ENCODE measurements around the gene SYT15.

SYT15 gene

DNA sequence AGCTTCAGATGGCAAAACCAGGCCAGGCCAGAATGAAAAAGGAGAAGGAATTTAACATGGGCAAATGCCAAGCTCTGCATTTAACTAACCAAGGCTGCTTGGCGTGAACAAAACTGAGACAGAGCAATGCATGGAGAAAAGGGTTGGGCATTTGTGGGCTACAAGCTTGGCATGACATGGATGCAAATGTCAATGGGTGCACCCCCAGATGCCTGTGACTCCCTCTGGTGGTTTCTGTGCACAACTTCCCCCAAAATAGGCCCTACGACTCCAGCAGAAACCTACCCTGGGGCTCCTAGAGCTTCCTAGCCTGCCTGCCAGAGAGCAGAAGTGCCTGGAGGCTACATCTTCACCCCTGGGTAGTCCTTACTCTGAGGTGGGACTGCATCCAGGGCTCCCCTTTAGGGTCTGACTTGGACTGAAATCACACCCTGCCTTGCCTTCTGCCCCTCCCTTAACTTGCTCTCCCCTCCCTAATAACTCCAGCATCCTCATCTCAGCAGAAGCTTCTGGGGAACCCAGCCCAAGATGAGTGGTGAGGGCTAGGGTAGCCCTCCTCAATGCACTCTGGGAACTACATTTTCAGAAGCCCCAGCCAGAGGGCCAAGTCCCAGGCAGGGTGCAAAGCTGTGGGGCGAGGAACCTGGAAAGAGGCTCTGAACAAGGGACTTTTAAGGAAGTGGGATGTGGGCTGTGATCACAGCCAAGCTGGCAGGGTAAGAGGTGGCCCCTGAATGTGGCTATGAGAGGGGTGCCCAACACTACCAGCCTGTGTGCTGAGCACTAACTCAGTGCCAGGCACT is 33.7 kb upstream of the SYT15 start:
- no peak for DNase-seq

DNA sequence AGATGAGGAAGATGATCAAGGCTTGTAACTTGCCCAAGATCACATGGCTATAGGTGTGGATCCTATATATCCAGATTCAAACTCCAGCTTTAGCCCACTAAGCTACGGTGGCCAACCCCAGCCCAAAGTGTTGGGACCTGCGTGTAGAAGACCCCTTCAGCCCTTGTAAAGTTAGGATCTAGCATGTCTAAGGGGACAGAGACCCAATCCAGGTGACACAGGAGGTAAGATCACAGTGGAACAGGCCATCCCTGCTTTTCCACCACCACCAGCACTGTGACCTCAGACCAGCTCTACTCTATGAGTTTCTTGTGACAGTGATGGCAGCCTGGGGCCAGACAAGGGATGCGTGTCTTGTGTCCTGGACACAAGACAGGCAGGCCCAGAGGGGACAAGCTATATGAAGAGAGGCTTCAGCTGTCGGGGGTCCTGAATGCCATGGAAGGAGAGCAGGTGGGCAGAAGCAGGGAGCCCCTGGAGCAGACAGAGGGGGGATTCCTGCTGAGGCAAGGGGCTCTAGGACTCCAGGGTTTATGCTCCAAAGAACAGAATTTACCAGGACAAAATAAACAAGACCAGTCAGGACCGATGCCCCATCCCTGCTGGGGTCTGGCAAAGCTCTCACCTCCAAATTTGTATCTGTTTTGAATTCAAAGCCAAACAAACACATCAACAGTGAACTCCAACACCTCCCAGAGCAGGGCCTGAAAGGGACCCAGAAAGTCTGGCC is 32.9 kb upstream of the SYT15 start:
- DNase-seq = no peak

DNA sequence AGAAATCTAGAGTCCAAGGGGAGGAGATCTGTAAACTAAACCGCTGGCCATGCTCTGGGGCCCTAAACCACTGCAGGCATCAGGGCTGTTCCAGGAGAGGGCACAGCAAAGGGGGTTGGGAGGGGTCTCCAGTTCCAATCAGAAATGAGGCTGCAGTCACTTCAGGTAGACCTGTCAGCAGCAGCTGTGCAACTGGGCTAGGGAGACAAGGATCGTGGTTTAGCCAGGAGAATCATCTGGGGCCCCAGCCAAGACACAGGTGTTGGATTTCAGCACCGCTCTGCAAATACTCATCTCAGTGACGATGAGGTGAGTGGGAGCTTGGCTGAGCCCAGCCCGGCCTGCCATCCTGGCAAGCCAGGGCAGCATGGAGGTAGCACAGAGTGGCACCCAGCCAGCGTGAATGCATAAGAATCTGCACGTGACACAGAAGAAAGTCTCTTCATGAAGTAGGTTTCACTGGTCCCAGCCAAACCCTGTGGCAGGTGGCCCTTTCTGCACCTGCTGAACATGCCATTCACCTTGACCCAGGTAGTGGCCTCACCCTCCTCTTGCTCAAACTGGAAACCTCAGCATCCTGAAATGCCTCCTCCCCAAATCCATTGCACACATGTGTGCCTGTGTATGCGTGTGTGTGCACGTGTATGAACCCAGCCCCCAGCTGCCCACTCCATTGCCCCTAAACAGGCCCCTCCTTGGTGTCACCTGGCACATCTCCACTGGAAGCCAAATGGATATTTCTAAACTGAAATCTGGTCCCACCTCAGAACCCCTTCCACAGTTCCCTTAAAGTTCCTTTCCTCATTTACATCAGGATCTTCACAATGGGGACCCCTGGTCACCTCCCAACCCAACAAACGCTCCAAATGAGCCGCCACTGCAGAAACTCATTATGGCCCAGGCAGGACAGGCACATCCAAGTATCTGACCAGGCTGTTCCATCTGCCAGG is 32.1 kb upstream of the SYT15 start:
- DNase-seq = peak in 1 of 14 donors; percentile 37

DNA sequence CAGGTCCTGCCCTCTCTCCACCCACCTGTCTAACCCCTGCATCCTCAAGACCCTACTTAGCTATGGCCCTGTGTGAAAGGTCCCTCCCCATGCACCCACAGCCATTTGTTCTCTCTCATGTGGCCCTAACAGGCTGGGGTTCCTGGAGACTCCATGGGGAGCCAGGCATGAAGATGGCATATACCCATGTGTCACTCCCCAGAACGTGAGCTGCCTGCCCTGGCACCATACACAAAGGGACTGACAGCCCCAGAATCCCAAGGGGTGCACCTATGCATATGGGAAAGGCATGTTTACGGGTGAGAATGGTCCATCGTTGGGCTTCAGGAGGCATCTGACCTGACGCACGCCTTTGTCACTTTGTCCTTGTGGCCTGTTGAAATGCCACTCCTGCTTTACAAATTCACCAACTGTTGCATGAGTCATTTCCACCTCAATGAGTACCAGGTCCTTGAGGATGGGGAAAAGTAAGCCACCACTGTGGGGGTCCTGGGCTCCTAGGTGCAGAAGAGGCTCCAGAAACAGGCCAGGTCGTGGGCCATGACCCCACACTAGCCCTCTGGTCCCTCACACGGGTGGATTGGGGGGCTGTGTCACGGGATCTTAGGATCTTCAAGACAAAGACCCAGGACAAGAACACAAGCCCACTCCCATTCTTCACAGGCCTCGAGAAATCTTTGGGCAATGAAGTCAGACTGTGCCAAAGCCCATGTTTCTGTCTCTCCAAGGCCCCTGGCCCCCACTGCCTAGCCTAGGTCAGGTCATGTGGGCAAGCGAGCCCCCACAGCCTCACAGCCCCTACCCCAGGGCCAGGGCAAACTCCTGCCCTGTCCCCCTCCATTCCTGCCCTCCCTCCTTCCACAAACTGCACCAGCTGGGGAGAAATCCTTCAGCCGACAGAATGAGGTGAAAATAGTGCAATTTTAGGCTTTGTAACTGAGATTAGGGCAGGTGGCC is 31.1 kb upstream of the SYT15 start:
- no peak for DNase-seq

DNA sequence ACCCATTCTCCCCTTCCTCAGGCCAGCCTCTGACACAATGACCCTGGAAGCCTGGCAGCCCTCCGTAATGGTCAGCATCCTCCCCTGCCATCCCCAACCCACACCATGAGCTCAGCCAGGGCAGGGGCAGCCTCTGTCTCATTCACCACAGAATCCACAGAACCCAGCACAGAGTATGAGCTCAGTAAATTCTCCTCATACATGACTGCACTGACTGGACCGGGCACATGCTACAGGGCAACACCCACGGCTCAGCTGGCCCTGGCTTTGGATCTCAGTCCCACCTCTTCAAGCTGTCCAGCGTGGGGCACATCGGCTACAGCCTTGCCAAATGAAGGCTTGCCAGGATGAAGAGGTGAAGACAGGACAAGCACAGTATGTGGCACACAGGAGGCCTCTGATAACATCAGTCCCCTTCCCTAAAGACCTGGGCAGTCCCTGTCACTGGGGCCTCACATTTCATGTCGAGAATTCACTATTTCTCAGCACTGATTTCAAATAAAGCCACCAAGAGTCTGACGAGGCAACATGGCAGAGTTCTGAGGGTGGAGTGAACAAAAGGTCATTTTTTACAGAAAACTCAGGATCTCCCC is 30.3 kb upstream of the SYT15 start:
- no peak for DNase-seq

DNA sequence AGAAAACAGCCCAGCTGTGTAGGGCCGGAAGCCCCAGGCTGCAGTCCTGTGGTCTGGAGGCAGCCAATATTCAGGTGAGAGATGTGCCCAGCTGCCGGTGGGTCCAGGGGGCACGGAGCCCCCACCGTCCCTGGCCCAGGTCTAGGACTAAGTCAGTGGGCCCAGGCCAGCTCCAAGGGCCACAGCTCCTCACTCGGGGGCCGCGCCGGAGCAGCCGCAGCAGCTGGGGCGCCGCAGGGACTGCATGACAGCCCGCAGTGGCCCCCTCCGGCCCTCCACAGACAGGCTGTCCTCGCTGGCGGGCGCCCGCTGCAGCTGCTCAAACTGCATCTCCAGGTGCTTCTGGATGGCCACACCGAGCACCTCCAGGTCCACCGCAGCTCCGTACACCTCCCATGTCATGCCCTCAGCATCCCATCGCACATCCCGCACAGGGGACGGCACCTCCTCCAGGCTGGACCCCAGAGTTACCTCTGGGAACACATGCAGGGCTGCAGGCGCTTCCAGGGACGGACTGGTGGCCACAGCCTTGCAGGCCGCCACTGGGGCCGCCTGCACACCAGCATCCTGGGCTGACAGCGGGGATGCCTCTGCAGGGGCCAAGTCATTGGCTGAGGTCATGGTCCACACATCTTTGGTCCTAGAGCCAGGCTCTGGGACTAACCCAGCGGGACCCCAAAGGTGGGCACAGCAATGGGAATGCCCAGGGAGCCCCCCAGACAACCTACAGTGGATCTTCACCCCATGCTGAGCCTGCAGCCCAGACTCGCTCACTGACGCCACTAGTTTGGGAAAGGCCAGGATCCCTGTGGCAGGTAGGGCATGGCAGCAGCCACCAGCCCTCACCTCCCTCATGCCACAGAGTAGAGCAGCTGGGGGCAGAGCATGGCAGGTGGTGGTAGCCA is 29.5 kb upstream of the SYT15 start:
- no peak for DNase-seq

DNA sequence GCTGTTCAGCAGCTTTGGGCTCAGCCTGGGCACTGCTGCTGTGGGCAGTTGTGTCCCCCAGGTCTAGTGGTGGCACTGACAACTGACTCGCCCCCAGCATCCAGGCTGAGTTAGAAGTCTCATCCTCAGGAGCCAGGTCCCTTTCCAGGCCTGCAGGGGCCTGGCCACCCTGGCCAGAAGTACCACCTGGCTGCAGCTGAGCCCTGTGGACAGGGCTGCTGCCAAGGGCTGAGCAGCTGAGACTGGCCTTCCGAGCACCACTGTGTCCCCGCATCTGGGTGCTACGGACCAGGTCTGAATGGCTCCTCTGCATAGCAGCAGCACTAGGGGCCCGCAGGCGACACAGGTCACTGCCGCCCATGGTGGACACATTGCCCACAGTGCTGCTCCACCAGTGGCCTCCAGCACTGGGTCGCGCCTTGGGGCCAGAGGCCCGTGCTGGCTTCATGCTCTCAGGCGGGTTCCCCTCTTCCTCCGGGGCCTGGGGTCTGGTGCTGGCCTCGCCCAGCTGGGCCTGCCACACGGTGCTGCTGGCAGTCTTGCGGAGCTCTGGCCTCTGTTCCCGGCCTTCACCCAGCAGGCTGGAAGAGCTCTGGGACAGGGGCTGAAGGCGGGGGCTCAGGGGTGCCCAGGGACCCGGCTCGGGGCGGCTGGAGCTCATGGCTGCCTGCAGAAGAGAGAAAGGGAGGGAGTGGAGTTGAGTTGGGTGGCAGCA is 28.7 kb upstream of the SYT15 start:
- no peak for DNase-seq

DNA sequence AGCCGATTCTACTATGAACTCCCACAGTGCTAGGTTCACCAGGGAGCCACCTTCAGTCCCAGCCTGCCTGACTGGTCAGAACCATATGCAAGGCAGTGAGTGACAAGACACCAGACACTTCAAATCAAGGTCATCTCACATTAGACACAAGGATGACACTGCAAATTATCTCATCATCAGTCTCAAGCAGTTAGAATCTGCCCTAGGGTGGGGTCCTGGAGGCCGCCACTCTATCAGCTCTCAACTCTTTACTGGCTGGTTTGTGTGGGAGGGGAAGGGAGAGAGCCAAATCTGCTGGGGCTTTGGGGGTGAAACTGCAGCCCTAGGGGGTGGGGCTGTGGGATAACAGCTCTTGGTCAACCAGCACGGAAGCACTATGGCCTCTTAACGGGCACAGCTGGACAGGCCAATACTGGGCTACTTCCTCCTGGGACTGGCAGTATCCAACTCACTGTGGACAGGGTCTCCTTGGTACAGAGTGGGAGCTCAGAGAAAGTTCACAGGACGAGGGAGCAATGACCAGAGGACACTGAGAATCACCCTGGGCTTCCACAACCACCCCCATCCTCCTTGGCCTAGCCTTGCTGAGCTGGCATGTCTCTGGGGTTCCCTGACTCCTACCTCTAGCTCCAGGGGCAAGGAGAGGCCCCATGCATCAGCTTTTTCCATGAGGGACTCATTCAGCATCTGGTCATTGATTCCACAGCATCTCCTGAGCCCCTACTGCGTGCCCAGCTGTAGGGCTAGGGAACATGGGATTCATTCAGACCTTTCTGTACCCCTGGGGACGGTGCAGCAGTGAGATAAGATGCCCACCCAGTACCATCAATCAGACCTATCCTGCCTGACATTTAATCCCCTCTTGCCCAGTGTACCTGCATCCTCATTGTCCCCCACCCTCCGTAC is 27.9 kb upstream of the SYT15 start:
- no peak for DNase-seq

DNA sequence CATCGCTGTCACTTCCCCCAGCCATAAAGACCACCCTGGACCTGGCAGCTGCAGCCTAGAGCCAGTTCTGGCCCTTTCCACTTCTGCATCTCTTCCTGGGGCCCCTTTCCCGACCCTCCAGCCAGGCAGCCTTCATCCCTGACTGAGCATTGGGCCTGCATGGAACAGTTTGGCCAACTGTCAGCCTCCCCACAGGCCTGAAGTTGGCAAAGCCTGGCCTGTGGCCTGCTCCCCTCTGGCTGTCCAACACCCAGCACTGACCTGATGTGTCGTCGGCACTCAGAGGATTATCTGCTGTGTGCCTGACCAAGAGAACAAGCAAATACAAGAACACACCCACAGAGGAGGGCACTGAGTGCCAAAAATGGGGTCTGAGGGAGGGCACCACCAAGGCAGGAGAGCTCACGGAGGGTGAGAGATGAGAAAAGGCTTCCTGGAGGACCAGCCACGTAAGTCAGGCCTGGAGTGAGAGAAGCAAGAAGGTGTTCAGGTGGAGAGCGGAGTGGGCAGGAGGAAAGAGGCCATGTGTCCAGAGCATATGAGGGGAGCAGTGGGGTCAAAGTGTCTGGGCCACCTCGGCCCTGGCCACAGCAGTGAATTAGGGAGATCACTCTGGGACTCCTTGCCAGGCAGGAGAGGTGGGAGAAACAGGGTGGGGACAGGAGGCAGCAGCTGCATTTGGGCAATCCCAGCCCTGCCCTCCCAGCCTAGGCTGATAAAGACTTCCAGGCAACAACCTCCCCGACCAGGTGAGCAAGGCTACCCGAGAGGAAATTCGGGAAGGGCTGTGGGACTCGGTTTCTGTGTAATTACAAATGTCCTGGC is 27.0 kb upstream of the SYT15 start:
- peak in 1 of 14 donors; percentile 73 for DNase-seq

DNA sequence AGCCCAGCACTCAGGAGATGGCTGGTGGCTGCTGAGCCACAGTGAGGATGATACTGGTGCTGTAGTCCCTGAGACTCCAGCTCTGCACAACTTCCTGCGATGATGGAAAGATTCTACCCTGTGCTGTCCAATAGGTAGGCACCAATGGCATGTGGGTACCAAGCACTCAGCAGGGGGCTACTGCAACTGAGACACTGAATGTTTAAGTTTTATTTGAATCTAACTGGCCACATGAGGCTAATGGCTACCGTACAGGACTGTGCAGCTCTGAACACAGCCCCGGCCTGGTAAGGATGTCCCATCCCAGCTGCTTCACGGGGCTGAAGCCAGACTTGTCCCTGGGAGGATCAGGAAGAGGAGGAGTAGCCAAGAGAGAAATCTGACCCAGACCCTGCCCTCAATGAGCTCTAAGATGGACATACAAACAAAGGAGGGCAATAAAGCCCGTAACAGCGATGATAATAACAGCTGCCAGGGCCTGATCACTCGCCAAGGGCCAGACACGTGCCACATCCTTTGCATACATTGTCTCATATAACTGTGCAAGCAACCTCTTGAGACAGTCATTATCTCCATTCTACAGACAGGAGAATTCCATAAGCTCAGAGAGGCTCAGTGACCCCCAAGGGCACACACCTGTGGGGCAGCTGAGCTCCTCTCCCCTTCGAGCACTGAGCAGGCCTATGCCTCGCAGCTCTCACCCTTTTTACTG is 26.2 kb upstream of the SYT15 start:
- no peak for DNase-seq

DNA sequence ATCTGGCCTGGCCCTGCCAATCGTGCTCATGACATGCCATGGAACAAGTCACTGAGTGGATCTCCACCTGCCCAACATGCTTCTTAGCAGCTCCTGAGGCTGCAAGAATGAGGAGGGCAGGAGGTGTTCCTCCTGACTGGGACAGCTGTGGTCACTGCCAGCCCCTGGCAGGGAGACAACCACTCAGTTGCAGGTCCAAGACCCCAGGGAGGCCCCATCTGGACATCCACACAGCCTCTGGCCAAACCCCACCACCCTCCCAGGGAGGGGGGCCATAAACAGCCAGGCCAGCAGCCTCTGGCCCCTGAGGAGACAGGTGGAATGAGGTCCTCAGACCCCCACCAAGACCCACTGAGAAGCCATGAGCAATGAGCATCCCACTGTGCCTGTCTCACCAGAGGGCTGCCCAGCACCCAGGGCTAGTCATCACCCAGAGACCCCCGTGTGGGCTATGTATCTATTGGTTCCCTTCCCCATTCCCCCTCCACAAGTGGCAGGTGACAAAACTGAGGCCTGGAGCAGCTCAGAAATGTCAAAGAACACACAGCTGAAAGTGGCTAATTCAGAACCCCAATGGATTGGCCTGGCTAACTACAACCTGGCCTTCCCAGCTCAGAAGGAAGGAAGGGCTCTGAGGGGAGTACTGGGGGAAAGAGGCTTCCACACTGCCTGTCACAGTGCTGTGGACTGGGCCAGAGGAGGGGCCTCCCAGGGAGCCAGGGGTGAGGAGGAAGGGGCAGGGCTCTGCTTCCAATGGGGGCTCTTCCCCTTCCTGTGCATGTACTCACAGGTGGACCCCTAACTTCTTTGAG is 25.5 kb upstream of the SYT15 start:
- DNase-seq = no peak

DNA sequence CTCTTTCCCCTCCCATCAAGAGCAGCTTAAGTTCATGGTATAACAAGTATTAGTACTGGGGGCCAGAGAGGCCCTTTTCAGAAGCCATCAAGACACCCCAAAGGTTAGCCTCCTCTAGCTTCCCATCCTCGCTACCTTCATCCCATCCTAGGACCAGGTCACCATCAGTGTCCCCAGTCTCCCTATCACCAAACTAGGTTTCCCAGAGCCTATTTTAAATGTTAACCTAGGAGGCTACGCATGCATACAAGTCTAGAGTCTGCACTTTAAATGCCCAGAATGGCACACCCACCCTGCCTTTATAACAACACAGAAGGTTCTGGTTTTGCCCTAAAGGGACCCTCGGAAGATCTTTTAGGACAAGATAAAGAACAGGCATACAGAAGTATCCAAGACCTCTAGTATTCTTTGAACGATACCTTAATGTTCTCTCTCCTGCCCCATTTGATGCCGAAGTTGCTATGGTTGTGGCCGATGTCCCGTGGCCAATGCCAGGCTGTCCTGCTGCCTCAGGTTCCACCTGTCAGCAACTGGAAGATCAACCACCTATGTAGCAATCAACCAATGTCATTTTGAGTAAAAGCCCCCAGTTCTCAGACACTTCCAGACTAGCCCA is 24.7 kb upstream of the SYT15 start:
- DNase-seq = no peak

DNA sequence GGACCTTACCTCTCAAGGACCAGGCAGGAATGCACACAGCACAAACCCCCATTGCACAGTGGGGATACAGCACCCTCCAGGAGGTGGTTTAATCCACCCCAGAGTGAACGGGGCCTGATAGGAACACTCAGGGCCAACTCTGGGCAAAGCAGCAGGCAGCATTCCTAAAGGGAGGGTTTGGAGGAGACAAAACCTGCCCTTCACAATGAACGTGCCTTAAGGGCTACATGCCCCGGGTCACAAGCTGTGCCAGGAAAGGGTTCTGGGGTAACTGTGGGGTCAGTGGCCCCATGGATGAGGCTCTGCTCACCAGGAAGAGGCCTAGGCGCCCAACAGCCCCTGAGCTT is 23.6 kb upstream of the SYT15 start:
- DNase-seq = no peak

DNA sequence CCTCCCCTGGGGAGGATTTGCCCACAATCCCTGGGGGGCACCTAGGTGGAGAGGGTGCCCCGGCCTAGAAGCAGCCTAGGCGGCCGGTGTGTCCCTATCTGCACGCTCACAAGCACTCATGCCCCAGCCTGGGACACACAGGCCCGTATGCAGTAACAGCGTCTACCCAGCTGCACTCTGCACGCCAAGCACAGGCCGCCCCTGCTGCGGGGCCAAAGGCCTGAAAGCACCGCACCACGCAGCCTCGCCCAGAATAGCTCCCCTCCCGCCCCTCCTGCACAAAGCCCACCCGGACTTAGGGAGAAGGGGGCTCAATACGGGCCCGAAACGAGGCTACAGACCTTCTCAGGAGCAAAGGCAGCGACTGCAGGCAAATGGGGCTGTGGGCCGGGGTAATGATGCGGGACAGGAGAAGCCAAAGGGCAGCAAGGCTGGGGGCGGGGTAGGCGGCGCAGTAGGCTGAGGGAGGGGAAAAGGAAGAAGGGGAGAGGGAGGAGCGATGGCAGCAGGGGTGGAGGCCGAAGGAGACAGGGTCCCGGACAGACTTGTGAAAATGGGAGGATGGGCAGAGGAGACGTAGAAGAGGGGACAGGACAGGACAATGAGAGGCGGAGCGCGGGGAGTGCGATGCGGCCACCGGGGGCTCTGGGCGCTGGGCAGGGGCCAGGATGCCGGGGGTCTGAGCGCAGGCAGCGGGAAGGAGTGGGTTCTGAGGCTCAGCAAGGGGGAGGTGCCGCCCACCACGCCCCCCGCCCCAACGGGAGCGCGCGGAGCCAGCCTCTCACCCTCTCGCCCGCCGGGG is 23.0 kb upstream of the SYT15 start:
- DNase-seq = peak in 1 of 14 donors; percentile 55

All from C1 segment of cervical spinal cord (tissue), 14 donors.